GM21576 (cell line): ENCODE data around the gene COL23A1.
"Not testable (repeated sequence)": the region's sequence is repeated elsewhere in the genome, so short reads cannot be mapped to it uniquely, and the experiment has no call there.

Experiments
- ATAC-seq: cut with Tn5 transposase; IDR thresholded peaks from one replicate; pipeline ENCODE4 v1.9.1; 2021; ENCODE audit warnings: mild to moderate bottlenecking, moderate library complexity; ENCODE audit not compliant: unreplicated experiment

COL23A1 gene

DNA sequence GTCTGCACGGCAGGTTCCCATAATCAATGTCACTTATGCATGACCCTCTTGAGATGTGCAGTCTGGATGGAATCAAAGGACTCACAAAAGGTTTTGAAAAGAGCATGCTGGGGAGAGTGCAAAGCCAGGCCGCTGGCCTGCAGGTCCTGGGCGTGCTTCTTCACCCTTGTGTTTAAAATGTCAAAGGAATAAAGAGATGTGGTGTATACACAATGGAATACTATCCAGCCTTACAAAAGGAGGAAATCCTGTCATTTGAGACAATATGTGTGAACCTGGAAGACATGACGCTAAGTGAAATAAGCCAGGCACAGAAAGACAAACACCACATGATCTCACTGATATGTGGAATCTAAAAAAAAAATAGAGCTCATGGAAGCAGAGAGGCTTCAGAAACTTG lies 220.1 kb downstream of the COL23A1 start:
- no peak for ATAC-seq

- not testable (repeated sequence) for ATAC-seq
These were observed 220.7 kb downstream of the COL23A1 start for GRCh38 chr5:178369469-178369868.

- no peak for ATAC-seq
These were observed 221.4 kb downstream of the COL23A1 start for GRCh38 chr5:178368716-178369300.

DNA sequence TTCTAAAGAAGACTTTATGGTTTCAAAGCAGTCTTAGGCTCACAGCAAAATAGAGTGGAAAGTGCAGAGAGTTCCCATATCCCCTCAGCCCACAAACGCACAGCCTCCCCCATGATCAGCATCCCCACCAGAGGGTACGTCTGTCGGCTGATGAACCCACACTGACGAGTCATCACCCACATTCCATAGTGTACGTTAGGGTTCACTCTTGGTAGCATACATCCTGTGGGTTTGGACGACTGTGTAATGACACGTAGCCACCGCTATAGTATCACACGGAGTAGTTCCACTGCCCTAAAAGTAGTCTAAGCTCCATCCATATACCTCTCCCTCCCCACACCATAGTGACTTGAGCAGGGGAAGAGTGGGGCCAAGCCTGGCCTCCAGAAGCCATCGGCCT lies 221.9 kb downstream of the COL23A1 start:
- ATAC-seq: no peak

GRCh38 chr5:178367736-178368120 lies 222.5 kb downstream of the COL23A1 start:
- ATAC-seq: no peak

DNA sequence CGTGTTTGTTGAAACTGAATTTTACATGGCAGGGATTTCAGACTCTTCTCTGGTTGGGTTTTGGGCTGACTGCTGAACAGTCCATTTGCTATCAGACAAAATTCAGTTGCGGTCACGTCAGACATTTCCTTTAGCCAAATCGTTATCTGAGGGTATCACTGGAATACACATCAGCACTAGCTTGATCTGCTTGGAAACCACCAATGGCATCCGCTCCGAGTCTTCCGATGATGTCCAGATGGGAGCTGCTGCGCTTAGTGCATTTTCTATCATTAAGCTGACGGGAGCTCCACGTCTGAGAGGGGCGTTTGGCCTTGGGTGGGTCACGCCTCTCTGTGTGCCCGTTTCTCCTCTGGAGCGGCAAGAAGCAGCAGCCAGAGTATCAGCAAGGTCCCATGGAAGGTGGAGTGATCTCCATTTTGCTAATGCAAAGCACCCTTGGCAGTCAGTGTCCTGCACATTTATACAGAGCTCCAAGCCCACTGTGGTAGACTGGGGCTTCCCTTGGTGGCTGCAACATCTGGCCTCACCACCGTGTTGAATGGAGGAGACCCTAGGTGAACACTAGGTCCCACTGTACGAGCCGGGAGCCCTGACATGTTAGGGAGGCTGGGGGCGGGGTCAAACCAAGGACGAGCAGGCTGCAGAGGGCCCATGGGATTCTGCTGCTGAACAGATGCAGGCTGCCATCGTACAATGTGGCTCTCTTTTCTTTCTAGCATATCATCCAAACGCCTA lies 223.0 kb downstream of the COL23A1 start:
- ATAC-seq: no peak

GRCh38 chr5:178365501-178366440 lies 224.4 kb downstream of the COL23A1 start:
- no peak for ATAC-seq

- no peak for ATAC-seq
These were observed 225.9 kb downstream of the COL23A1 start for GRCh38 chr5:178364326-178364675.

GRCh38 chr5:178363501-178364325 lies 226.5 kb downstream of the COL23A1 start:
- no peak for ATAC-seq

GRCh38 chr5:178361657-178362445 lies 228.3 kb downstream of the COL23A1 start:
- ATAC-seq: no peak

- no peak for ATAC-seq
These were observed 229.3 kb downstream of the COL23A1 start for GRCh38 chr5:178360926-178361235.

GRCh38 chr5:178360222-178360925 lies 229.8 kb downstream of the COL23A1 start:
- ATAC-seq: no peak

GRCh38 chr5:178359738-178360137 lies 230.5 kb downstream of the COL23A1 start:
- no peak for ATAC-seq

DNA sequence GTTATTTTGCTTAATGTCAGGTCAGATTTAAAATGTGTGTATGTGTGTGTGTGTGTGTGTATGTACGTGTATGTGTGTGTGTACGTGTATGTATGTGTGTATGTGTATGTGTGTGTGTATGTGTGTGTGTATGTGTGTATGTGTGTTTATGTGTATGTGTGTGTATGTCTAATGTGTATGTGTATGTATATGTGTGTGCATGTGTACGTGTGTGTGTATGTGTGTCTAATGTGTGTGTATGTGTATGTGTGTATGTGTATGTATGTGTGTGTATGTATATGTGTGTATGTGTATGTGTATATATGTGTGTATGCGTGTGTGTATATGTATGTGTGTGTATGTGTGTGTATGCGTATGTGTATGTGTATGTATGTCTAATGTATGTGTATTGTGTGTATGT lies 232.5 kb downstream of the COL23A1 start:
- ATAC-seq: no peak

DNA sequence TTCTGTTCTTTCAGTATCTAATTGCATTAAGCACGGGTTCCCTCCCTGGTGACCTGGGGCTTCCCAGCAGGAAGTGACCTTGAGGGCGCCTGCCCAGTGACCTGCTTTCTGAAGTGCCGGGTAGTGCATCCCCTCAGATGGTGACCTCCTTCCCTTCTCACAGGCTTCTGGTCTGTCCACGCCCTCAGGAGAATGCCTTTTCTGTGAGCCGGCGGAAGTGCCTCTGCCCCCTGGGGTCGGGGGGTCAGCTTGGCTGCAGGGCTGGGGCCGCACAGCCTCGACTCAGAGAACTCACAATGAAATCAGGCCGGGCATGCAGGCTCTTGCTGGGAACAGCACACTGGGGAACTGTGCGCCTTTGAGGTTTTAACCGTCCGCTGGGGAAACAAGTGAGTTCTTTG lies 233.1 kb downstream of the COL23A1 start:
- ATAC-seq: no peak

GRCh38 chr5:178356431-178356872 lies 233.7 kb downstream of the COL23A1 start:
- ATAC-seq: no peak

DNA sequence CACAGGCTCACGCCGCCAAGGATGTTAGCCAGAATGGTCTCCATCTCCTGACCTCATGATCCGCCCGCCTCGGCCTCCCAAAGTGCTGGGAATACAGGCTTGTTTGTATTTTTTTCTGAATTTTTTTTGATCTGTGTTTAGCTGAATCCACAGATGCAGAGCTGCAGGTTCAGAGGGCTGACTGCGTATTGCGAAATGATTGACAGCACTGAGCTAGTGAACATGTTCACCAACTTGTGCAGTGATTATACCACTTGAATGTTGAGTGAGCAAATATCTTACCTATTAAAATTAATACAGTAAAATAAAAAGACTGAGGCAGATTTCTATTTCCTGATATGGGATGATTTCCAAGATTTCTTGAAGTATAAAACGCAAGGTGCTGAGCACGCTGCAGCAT lies 234.5 kb downstream of the COL23A1 start:
- ATAC-seq: no peak

DNA sequence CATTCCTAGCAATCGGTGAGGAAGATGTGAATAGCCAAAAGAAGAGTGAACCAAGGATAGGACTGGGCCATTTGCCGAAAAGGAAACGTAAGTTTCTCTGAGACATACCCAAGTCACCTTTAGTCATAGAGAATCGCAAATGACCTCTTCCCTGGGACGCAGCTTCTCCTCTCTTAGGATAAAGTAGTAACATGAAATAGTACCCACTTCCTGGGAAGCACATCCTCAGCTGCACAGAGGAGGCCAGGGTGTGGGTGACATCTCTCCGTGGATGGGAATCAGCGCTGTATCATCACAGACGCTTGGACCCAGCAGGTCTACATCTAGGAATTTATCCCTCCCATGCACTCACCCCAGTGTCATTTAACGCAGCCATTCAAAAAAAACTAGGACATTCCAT lies 236.7 kb downstream of the COL23A1 start:
- ATAC-seq: no peak

GRCh38 chr5:178352035-178352349 lies 238.2 kb downstream of the COL23A1 start:
- no peak for ATAC-seq
